ENCODE results near the gene CD9.

The CD9 gene

GRCh38 chr12:6218347-6218925, 18.2 kb downstream of the CD9 start:
- DNase-seq (ENCODE audit: low spot score): no peak

- no peak for DNase-seq (ENCODE audit: low spot score)
These were observed 19.8 kb downstream of the CD9 start for GRCh38 chr12:6219980-6220379.

GRCh38 chr12:6221146-6221545, 20.9 kb downstream of the CD9 start:
- DNase-seq (ENCODE audit: low spot score): no peak

GRCh38 chr12:6222078-6222654, 22.0 kb downstream of the CD9 start:
- DNase-seq (ENCODE audit: low spot score): no peak

GRCh38 chr12:6223545-6223944, 23.3 kb downstream of the CD9 start:
- DNase-seq (ENCODE audit: low spot score): no peak

- DNase-seq (ENCODE audit: low spot score): no peak
These were observed 24.4 kb downstream of the CD9 start for GRCh38 chr12:6224550-6224949.

GRCh38 chr12:6225630-6226001, 25.4 kb downstream of the CD9 start:
- DNase-seq (ENCODE audit: low spot score): no peak

GRCh38 chr12:6226002-6226678, 25.9 kb downstream of the CD9 start:
- DNase-seq (ENCODE audit: low spot score): no peak

GRCh38 chr12:6226679-6227051, 26.5 kb downstream of the CD9 start:
- DNase-seq (ENCODE audit: low spot score): no peak

GRCh38 chr12:6228535-6229223, 28.5 kb downstream of the CD9 start:
- no peak for DNase-seq (ENCODE audit: low spot score)

GRCh38 chr12:6229224-6230218, 29.3 kb downstream of the CD9 start:
- DNase-seq (ENCODE audit: low spot score): no peak

- DNase-seq (ENCODE audit: low spot score): no peak
These were observed 30.3 kb downstream of the CD9 start for GRCh38 chr12:6230321-6231110.

GRCh38 chr12:6231359-6232268, 31.4 kb downstream of the CD9 start:
- DNase-seq (ENCODE audit: low spot score): no peak

GRCh38 chr12:6233121-6233971, 33.1 kb downstream of the CD9 start:
- DNase-seq (ENCODE audit: low spot score): no peak

GRCh38 chr12:6234214-6234613, 34.0 kb downstream of the CD9 start:
- DNase-seq (ENCODE audit: low spot score): no peak

- DNase-seq (ENCODE audit: low spot score): no peak
These were observed 34.7 kb downstream of the CD9 start for GRCh38 chr12:6234906-6235305.

- DNase-seq (ENCODE audit: low spot score): no peak
These were observed 35.3 kb downstream of the CD9 start for GRCh38 chr12:6235499-6235898.

- DNase-seq (ENCODE audit: low spot score): no peak
These were observed 35.9 kb downstream of the CD9 start for GRCh38 chr12:6235906-6236640.
